Thyroid gland (tissue), 4 donors: ENCODE data around the gene GPSM1. TPM values are rescaled to one million over a fixed set of nuclear protein-coding genes. Genes with fewer than 3 reads are reported as not detected.

Experiments
- DNase-seq, 2 donors: peaks; one replicate each; pipeline ENCODE4 v3.0.0-alpha.2; 2019
- H3K27ac ChIP-seq, 3 donors: fragments of 200-600 bp; sonication (generic); 1 replicate in 2 of 3; 2 replicates in 1 of 3; pipeline ENCODE4 v1.5.1; 2016 to 2019; ENCODE audit warnings: mild to moderate bottlenecking in 1 of 3, moderate library complexity in 1 of 3
- H3K27me3 ChIP-seq: fragments of 200-600 bp; sonication (generic); one replicate; pipeline ENCODE4 v1.5.1; 2019
- H3K36me3 ChIP-seq, 2 donors: fragments of 200-600 bp; sonication (generic); one replicate each; pipeline ENCODE4 v1.5.1; 2016 to 2019
- H3K4me1 ChIP-seq, 2 donors: fragments of 200-600 bp; sonication (generic); one replicate each; pipeline ENCODE4 v1.5.1; 2017 to 2019
- H3K4me3 ChIP-seq, 3 donors: fragments of 200-600 bp; sonication (generic); replicated peaks in 1 of 3; 1 replicate in 2 of 3; 2 replicates in 1 of 3; pipeline ENCODE4 v1.5.1; 2016; ENCODE audit warnings: mild to moderate bottlenecking in 1 of 3
- H3K9me3 ChIP-seq: fragments of 200-600 bp; sonication (generic); one replicate; pipeline ENCODE4 v1.5.1; 2017
- CTCF ChIP-seq, 6 experiments: fragments of 200-600 bp in 3 of 6; fragments of 450-650 bp in 3 of 6; sonication (generic) in 3 of 6; IDR thresholded peaks; one replicate each; pipeline ENCODE4 v1.5.1; 2016 to 2019; ENCODE audit warnings: antibody characterized with exemption in 6 of 6, mild to moderate bottlenecking in 2 of 6, inconsistent platforms in 1 of 6, moderate library complexity in 1 of 6
- POLR2A ChIP-seq, 2 donors: fragments of 450-650 bp; IDR thresholded peaks; one replicate each; pipeline ENCODE4 v1.6.1; 2017; ENCODE audit warnings: antibody characterized with exemption in 2 of 2, mild to moderate bottlenecking in 2 of 2, moderate library complexity in 1 of 2
- WGBS, 2 donors: methylation state at CpG; one replicate each; pipeline ENCODE4 v1.1.5; 2017; 5-methylcytosine and 5-hydroxymethylcytosine counted together
- intact Hi-C: fragments of 100-400 bp; cut with DNase I; formaldehyde crosslinking; loops from one replicate; pipeline ENCODE4 v1.15.1; 2023
- total RNA-seq, 4 donors: library from RNA; depleted of rRNA; stranded (reverse); fragments of >200 nt; gene quantifications; one replicate each; pipeline ENCODE4 v1.2.3, GENCODE V29; 2016

Gene GPSM1
- total RNA-seq, 4 donors from 2014 or later = 5.9 to 18.1 (median 12.2) TPM

- TF ChIP-seq CTCF (IDR thresholded peaks at IDR 0.05) (no peak), POLR2A (IDR thresholded peaks at IDR 0.05) (no peak)
- intact Hi-C loops = no loop called here
- WGBS, 2 donors = 100% methylated on average over 1 to 6 of the region's 25 CpGs
- peaks cover 4 to 13% of the 10 kb centered on the region in 2 donors for H3K4me1 ChIP-seq
- no peaks in the 10 kb centered on the region for H3K36me3 ChIP-seq
- no peaks in the 10 kb centered on the region for H3K9me3 ChIP-seq
- H3K27me3 ChIP-seq = no peaks in the 10 kb centered on the region
- no peak overlapping the region for H3K27ac ChIP-seq
- no peak overlapping the region for H3K4me3 ChIP-seq
- no peak for DNase-seq
Measured at GRCh38 chr9:136338511-136338910, 11.2 kb downstream of the GPSM1 start.

- H3K9me3 ChIP-seq = no peaks in the 10 kb centered on the region
- H3K36me3 ChIP-seq = no peaks in the 10 kb centered on the region
- no peak overlapping the region for H3K27ac ChIP-seq
- peak; percentile 67 to 70 for DNase-seq
- peaks cover 4 to 13% of the 10 kb centered on the region in 2 donors for H3K4me1 ChIP-seq
- H3K27me3 ChIP-seq = no peaks in the 10 kb centered on the region
- TF ChIP-seq CTCF (IDR thresholded peaks at IDR 0.05) (peak; percentile 63 to 87 (median 72)), POLR2A (IDR thresholded peaks at IDR 0.05) (no peak)
- H3K4me3 ChIP-seq = no peak overlapping the region
- intact Hi-C loops = no loop called here
- 73 to 79% methylated on average over 25 to 30 of the region's 32 CpGs for WGBS, 2 donors
Measured at GRCh38 chr9:136339173-136339957, 12.0 kb downstream of the GPSM1 start.

GRCh38 chr9:136339958-136340310 is 12.6 kb downstream of the GPSM1 start:
- no peak overlapping the region for H3K4me3 ChIP-seq
- no peaks in the 10 kb centered on the region for H3K27me3 ChIP-seq
- no peaks in the 10 kb centered on the region for H3K36me3 ChIP-seq
- no peak overlapping the region for H3K27ac ChIP-seq
- 60 to 99% methylated on average over 1 to 11 of the region's 12 CpGs for WGBS, 2 donors
- peaks cover 4 to 17% of the 10 kb centered on the region in 2 donors for H3K4me1 ChIP-seq
- TF ChIP-seq CTCF (IDR thresholded peaks at IDR 0.05) = no peak
- TF ChIP-seq POLR2A (IDR thresholded peaks at IDR 0.05) = no peak
- intact Hi-C loops = no loop called here
- no peaks in the 10 kb centered on the region for H3K9me3 ChIP-seq
- no peak for DNase-seq

GRCh38 chr9:136340356-136341041 is 13.2 kb downstream of the GPSM1 start:
- WGBS, 2 donors = 91 to 94% methylated on average over 11 to 18 of the region's 28 CpGs
- no peak overlapping the region for H3K4me3 ChIP-seq
- intact Hi-C loops = no loop called here
- no peaks in the 10 kb centered on the region for H3K27me3 ChIP-seq
- DNase-seq = no peak
- H3K36me3 ChIP-seq = no peaks in the 10 kb centered on the region
- H3K9me3 ChIP-seq = no peaks in the 10 kb centered on the region
- H3K27ac ChIP-seq = no peak overlapping the region
- H3K4me1 ChIP-seq = peaks cover 4 to 20% of the 10 kb centered on the region in 2 donors
- TF ChIP-seq POLR2A (IDR thresholded peaks at IDR 0.05) (no peak), CTCF (IDR thresholded peaks at IDR 0.05) (no peak)
